ENCODE data around the gene TMEM139.
"Not testable (repeated sequence)": the region's sequence is repeated elsewhere in the genome, so short reads cannot be mapped to it uniquely, and the experiment has no call there.

The TMEM139 gene

GRCh38 chr7:143289888-143290287 is 5.1 kb downstream of the TMEM139 start:
- not testable (repeated sequence) for DNase-seq

GRCh38 chr7:143290293-143290692 is 5.5 kb downstream of the TMEM139 start:
- DNase-seq, result no peak

- DNase-seq, result no peak
These were observed 8.1 kb downstream of the TMEM139 start for GRCh38 chr7:143292876-143293275.

GRCh38 chr7:143295870-143296269 is 11.1 kb downstream of the TMEM139 start:
- DNase-seq, result peak; percentile 23

- DNase-seq, result no peak
These were observed 11.9 kb downstream of the TMEM139 start for GRCh38 chr7:143296686-143297085.

- DNase-seq, result peak; percentile 80
These were observed 14.6 kb downstream of the TMEM139 start for GRCh38 chr7:143299346-143299745.

GRCh38 chr7:143299840-143300239 is 15.1 kb downstream of the TMEM139 start:
- no peak for DNase-seq

GRCh38 chr7:143300959-143301935 is 16.5 kb downstream of the TMEM139 start:
- peak; percentile 83 for DNase-seq

GRCh38 chr7:143303733-143304132 is 19.0 kb downstream of the TMEM139 start:
- no peak for DNase-seq

GRCh38 chr7:143304938-143305337 is 20.2 kb downstream of the TMEM139 start:
- DNase-seq, result no peak

- peak; percentile 29 for DNase-seq
These were observed 20.8 kb downstream of the TMEM139 start for GRCh38 chr7:143305423-143306070.

GRCh38 chr7:143308632-143309031 is 23.9 kb downstream of the TMEM139 start:
- DNase-seq, result no peak

GRCh38 chr7:143314127-143314526 is 29.4 kb downstream of the TMEM139 start:
- no peak for DNase-seq

GRCh38 chr7:143315776-143316175 is 31.0 kb downstream of the TMEM139 start, which contains the start of gene CLCN1:
Gene CLCN1, plus strand, starts transcription at chr7:143316111. Its CDS starts 102 bp downstream, at chr7:143316213.
- no peak for DNase-seq

GRCh38 chr7:143316492-143316891 is 31.7 kb downstream of the TMEM139 start:
- no peak for DNase-seq

- no peak for DNase-seq
These were observed 33.9 kb downstream of the TMEM139 start for GRCh38 chr7:143318661-143319060.

GRCh38 chr7:143320620-143321019 is 35.9 kb downstream of the TMEM139 start:
- no peak for DNase-seq

GRCh38 chr7:143321242-143321641 is 36.5 kb downstream of the TMEM139 start:
- DNase-seq, result no peak

- no peak for DNase-seq
These were observed 37.0 kb downstream of the TMEM139 start for GRCh38 chr7:143321734-143322133.

- DNase-seq, result no peak
These were observed 38.2 kb downstream of the TMEM139 start for GRCh38 chr7:143322760-143323633.

GRCh38 chr7:143323653-143324052 is 38.9 kb downstream of the TMEM139 start:
- no peak for DNase-seq

- no peak for DNase-seq
These were observed 40.5 kb downstream of the TMEM139 start for GRCh38 chr7:143325240-143325639.

GRCh38 chr7:143327903-143328302 is 43.1 kb downstream of the TMEM139 start:
- no peak for DNase-seq
